Measurements from ENCODE around the gene HSP90B1.

Gene HSP90B1

DNA sequence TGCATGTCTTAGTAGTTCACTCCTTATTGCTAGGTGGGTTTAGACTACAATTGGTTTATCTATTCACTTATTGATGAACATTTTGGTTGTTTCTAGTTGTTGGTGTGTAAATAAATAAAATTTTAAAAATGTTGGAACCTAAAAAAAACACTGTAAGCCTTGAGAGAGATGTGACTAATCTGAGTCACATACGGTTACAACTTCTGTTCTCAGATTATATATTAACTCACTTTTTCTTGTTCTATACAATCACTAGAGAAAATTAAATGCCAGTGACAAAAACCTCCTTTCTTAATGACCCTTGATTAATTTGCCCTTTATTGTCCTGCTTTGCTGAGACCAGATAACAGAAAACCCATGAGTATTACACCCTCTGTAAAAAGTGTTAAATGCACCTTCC, 28.4 kb downstream of the HSP90B1 start:
- no peak for DNase-seq (ENCODE audit: low spot score)
- H3K27ac ChIP-seq = no peak overlapping the region
- H3K4me3 ChIP-seq = no peak overlapping the region
- TF ChIP-seq, protein P1, sequence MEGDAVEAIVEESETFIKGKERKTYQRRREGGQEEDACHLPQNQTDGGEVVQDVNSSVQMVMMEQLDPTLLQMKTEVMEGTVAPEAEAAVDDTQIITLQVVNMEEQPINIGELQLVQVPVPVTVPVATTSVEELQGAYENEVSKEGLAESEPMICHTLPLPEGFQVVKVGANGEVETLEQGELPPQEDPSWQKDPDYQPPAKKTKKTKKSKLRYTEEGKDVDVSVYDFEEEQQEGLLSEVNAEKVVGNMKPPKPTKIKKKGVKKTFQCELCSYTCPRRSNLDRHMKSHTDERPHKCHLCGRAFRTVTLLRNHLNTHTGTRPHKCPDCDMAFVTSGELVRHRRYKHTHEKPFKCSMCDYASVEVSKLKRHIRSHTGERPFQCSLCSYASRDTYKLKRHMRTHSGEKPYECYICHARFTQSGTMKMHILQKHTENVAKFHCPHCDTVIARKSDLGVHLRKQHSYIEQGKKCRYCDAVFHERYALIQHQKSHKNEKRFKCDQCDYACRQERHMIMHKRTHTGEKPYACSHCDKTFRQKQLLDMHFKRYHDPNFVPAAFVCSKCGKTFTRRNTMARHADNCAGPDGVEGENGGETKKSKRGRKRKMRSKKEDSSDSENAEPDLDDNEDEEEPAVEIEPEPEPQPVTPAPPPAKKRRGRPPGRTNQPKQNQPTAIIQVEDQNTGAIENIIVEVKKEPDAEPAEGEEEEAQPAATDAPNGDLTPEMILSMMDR (IDR thresholded peaks at IDR 0.05) = no peak

DNA sequence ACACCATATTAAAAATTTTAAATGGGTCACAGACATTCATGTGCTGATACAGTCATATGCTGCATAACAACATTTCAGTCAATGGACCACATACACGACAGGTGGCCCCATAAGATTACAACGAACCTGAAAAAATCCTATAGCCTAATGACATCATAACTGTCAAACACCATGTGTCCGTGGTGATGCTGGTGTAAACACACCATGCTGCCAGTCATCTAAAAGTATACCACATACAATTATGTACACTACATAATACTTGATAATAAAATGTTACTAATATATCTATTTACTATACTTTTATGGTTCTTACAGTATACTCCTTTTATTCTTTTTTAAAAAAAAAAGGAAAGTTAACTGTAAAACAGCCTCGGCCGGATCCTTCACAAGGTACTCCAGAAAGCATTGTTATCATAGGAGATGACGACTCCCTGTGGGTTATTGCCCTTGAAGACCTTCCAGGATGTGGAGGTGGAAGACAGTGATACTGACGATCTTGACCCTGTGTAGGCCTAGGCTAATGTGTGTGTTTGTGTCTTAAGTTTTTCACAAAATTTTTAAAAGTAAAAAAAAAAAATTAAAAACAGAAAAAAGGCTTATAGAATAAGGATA, 30.5 kb downstream of the HSP90B1 start:
- no peak for DNase-seq (ENCODE audit: low spot score)
- Histone ChIP-seq H3K4me3 (no peak overlapping the region), H3K27ac (no peak overlapping the region)
- TF ChIP-seq, protein P1 (IDR thresholded peaks at IDR 0.05) = no peak

DNA sequence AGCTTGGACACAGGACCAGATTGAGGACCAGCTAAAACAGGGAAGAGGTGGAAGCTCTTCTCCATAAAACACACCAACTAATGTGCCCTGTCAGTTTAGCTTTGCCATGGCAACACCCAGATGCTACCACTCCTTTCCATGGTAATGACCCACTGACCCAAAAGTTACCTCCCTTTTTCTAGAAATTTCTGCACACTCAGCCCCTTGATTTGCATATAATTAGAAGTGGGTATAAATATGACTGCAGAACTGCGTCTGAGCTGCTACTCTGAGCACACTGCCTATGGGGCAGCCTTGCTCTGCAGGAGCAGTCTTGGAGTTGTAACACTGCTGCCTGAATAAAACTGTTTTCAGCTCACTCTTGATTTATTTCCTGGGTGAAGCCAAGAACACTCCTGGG, 32.3 kb downstream of the HSP90B1 start:
- Histone ChIP-seq H3K27ac (no peak overlapping the region), H3K4me3 (no peak overlapping the region)
- no peak for DNase-seq (ENCODE audit: low spot score)
- TF ChIP-seq, protein P1 (IDR thresholded peaks at IDR 0.05) = no peak

DNA sequence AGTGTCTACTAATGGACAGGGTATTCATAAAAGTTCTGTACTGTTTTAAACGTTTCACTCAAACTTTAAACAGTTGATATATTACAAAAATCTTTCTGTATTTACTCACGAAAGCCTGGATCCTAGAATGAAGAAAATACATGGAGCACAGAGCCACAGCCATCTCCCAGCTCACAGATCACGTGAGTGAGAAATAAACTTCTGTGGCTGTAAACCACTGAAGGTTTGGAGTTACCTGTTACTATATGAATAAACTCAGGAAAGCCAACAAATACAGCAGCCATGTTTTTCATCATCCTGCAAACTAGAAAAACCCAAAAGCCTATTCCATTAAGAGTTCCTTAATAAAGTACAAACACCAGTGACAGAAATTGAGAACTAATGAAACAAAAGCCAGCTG, 34.6 kb downstream of the HSP90B1 start:
- H3K27ac ChIP-seq = peak overlapping the region; percentile 93 to 97
- no peak for DNase-seq (ENCODE audit: low spot score)
- TF ChIP-seq, protein P1 (IDR thresholded peaks at IDR 0.05) = no peak
- H3K4me3 ChIP-seq = peak overlapping the region; percentile 90

DNA sequence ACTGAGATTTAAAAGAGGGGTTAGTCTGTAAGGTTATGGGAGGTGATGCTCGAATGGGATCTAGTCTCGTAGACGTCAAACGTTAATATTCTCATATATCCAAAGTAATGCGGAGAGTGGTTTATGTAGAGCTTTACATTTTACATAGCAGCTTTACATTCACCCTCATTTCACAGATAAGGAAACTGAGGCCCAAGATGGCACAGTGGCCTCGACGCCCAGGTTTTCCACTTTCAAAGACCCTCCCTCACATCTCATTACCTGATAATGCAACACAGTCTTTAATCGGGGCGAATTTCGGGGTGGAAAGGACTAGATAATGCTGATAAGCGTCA, 35.0 kb downstream of the HSP90B1 start:
- Histone ChIP-seq H3K4me3 (peak overlapping the region; percentile 90), H3K27ac (peak overlapping the region; percentile 93 to 97)
- no peak for DNase-seq (ENCODE audit: low spot score)
- TF ChIP-seq, protein P1 (IDR thresholded peaks at IDR 0.05) = no peak

DNA sequence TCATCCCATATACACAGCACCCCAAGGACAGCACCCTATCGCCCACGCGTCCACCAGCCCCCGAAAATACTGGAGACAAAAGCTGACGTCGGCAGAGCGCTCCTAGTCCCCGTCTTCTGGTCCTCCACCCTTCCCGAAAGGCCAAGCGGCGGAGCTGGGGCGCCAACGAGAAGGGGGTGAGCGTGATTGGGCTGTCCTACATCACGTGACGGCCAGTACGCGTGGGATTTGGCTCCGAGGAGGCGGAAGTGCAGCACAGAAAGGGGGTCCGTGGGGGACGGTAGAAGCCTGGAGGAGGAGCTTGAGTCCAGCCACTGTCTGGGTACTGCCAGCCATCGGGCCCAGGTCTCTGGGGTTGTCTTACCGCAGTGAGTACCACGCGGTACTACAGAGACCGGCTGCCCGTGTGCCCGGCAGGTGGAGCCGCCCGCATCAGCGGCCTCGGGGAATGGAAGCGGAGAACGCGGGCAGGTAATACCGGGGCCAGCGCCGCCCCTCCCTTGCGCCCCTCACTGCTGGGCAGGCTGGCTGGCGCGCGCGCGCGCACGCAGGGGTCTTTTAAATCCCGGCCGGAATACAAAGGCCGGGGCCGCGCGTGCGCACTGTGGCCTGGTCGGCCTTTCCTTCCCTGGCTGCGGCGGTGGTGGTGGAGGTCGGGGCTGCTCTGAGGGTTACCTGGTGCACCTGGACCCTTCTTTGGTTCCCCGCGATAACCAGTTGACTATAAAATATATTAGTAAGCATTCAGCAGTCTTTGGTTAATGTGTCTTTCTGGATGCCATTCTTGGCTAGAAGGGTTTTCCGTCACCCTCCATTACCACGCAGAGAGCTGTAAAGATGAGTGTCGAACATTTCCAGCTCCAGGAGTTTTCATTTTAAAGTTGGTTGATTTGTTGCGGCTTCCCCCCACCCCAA, 35.6 kb downstream of the HSP90B1 start, which contains the start of gene TDG:
TSS of gene TDG (plus strand) at position 283 of the 915 bp plus-strand sequence. CDS start at position 449, 166 bp downstream.
- H3K4me3 ChIP-seq = peak within 1 kb of the TSS; percentile 90
- peak within 1 kb of the TSS; percentile 93 to 97 for H3K27ac ChIP-seq
- peak; percentile 99 for DNase-seq (ENCODE audit: low spot score)
- TF ChIP-seq, protein P1 (IDR thresholded peaks at IDR 0.05) = no peak

All from coronary artery (tissue), 2 donors.